Kidney capillary endothelial cell (primary cell): Measurements from ENCODE around the gene POLR1G.
"Not testable (repeated sequence)": the region's sequence is repeated elsewhere in the genome, so short reads cannot be mapped to it uniquely, and the experiment has no call there.

Source experiments
- DNase-seq: peaks from one replicate; pipeline ENCODE4 v3.0.0-alpha.2; 2018; ENCODE audit warnings: low spot score

POLR1G gene

GRCh38 chr19:45420356-45420755 lies 13.9 kb downstream of the POLR1G start:
- no peak for DNase-seq

GRCh38 chr19:45420871-45421270 lies 14.4 kb downstream of the POLR1G start:
- no peak for DNase-seq

GRCh38 chr19:45421947-45422498 lies 15.6 kb downstream of the POLR1G start:
- DNase-seq: no peak

GRCh38 chr19:45423033-45423588 lies 16.7 kb downstream of the POLR1G start:
- no peak for DNase-seq

- DNase-seq: peak; percentile 88
These were observed 17.2 kb downstream of the POLR1G start, which contains the start of gene ERCC1 for GRCh38 chr19:45423589-45424190. ERCC1 (minus strand) TSS chr19:45423917; CDS start chr19:45423374, 543 bp downstream.

GRCh38 chr19:45424191-45425058 lies 18.0 kb downstream of the POLR1G start:
- peak; percentile 99 for DNase-seq

- peak; percentile 79 for DNase-seq
These were observed 22.2 kb downstream of the POLR1G start for GRCh38 chr19:45428384-45429231.

- DNase-seq: not testable (repeated sequence)
These were observed 23.5 kb downstream of the POLR1G start for GRCh38 chr19:45429896-45430295.

GRCh38 chr19:45431008-45431407 lies 24.6 kb downstream of the POLR1G start:
- not testable (repeated sequence) for DNase-seq

GRCh38 chr19:45432543-45432942 lies 26.1 kb downstream of the POLR1G start:
- DNase-seq: not testable (repeated sequence)

GRCh38 chr19:45437328-45437727 lies 30.9 kb downstream of the POLR1G start:
- no peak for DNase-seq

- no peak for DNase-seq
These were observed 32.7 kb downstream of the POLR1G start for GRCh38 chr19:45439190-45439568.

- DNase-seq: peak; percentile 70
These were observed 33.3 kb downstream of the POLR1G start for GRCh38 chr19:45439569-45440258.

- DNase-seq: no peak
These were observed 33.8 kb downstream of the POLR1G start for GRCh38 chr19:45440259-45440638.

- no peak for DNase-seq
These were observed 34.6 kb downstream of the POLR1G start for GRCh38 chr19:45440873-45441654.

- no peak for DNase-seq
These were observed 35.9 kb downstream of the POLR1G start for GRCh38 chr19:45442408-45442777.

GRCh38 chr19:45442778-45443461 lies 36.5 kb downstream of the POLR1G start:
- peak; percentile 78 for DNase-seq

- DNase-seq: peak; percentile 99
These were observed 37.2 kb downstream of the POLR1G start for GRCh38 chr19:45443462-45444317.
